K562 (cell line): ENCODE data around the gene RABL6. TPM values are rescaled to one million over a fixed set of nuclear protein-coding genes. Genes with fewer than 3 reads are reported as not detected.

Source experiments
- CAMTA2 ChIP-seq: fragments of 250-450 bp; sonication (Bioruptor Pico); conservative IDR thresholded peaks from 2 replicates; pipeline ENCODE4 v1.5.1; 2022
- CTBP1 ChIP-seq: fragments of 450-650 bp; IDR thresholded peaks from 2 replicates; pipeline ENCODE4 v1.6.1; 2016; ENCODE audit warnings: borderline replicate concordance
- EGR1 ChIP-seq: fragments of 450-650 bp; conservative IDR thresholded peaks from 2 replicates; pipeline ENCODE4 v1.6.1; 2017; ENCODE audit warnings: mild to moderate bottlenecking
- KAT7 ChIP-seq: sonication (generic); formaldehyde crosslinking; IDR thresholded peaks from 2 replicates; pipeline ENCODE4 v1.8.0; 2022; ENCODE audit warnings: missing genetic modification reagents, mild to moderate bottlenecking, borderline replicate concordance
- KLF13 ChIP-seq: fragments of 450-650 bp; IDR thresholded peaks from 2 replicates; pipeline ENCODE4 v1.6.1; 2016; ENCODE audit warnings: missing genetic modification characterization, low read depth, mild to moderate bottlenecking, missing compliant biosample characterization, moderate library complexity, borderline replicate concordance
- MAFF ChIP-seq: IDR thresholded peaks from 2 replicates; pipeline ENCODE4 v1.6.1; 2012; ENCODE audit warnings: low read length, improper control_type of control experiment
- PRMT5 ChIP-seq: sonication (generic); formaldehyde crosslinking; IDR thresholded peaks from 2 replicates; pipeline ENCODE4 v1.5.0; 2020; ENCODE audit warnings: missing genetic modification reagents
- ZNF12 ChIP-seq: sonication (generic); formaldehyde crosslinking; IDR thresholded peaks from 2 replicates; pipeline ENCODE4 v1.4.0; 2020; ENCODE audit warnings: mild to moderate bottlenecking, missing genetic modification reagents
- polyA plus RNA-seq, 8 experiments: library from polyadenylated mRNA; depleted of rRNA in 4 of 8; stranded (reverse) in 5 of 8; unstranded in 3 of 8; fragments of >200 nt; fragmentation: Nextera tagmentation in 2 of 8; fragmentation: Illumina TruSeq in 1 of 8; extraction: Ambion mirVana in 2 of 8; extraction: Trizol in 1 of 8; gene quantifications; 2 replicates each; pipeline versions ENCODE4 v1.2.1 to v1.2.3, GENCODE V29; 2011 to 2014; ENCODE audit warnings: inconsistent platforms in 1 of 8, missing spikeins in 1 of 8
- total RNA-seq, 7 experiments: library from RNA; depleted of rRNA in 6 of 7; stranded (reverse); fragments of >200 nt in 6 of 7; fragmentation: Illumina TruSeq in 2 of 7; extraction: Trizol in 2 of 7; gene quantifications; 2 replicates each; pipeline versions ENCODE4 v1.2.1 to v1.2.3, GENCODE V29; 2011 to 2021; ENCODE audit warnings: low replicate concordance in 1 of 7
- TF ChIP-seq, protein P1 (sequence below): fragments of 200-600 bp; sonication (generic); IDR thresholded peaks from one replicate; pipeline ENCODE4 v1.6.1; 2012; ENCODE audit warnings: mild to moderate bottlenecking, low read depth, low read length, inconsistent platforms
- TF ChIP-seq, protein P2 (sequence below), 2 experiments: fragments of 200-800 bp in 1 of 2; sonication (Bioruptor generic) in 1 of 2; sonication (generic) in 1 of 2; formaldehyde crosslinking in 1 of 2; IDR thresholded peaks in 1 of 2; conservative IDR thresholded peaks in 1 of 2; 2 replicates each; pipeline versions ENCODE4 v1.5.0 to v1.6.1; 2016 to 2020; ENCODE audit warnings: missing compliant biosample characterization in 1 of 2, missing genetic modification characterization in 1 of 2, missing genetic modification reagents in 1 of 2
- TF ChIP-seq, protein P3 (sequence below): sonication (generic); formaldehyde crosslinking; IDR thresholded peaks from 2 replicates; pipeline ENCODE4 v1.4.0; 2020; ENCODE audit warnings: mild to moderate bottlenecking, missing genetic modification reagents

Gene RABL6
- total and polyA plus RNA-seq, 9 of the 15 experiments (the other 6 are each of a cell fraction or from before 2014, with no cell fraction given) = 5.6 to 181 (median 84.5) TPM

DNA sequence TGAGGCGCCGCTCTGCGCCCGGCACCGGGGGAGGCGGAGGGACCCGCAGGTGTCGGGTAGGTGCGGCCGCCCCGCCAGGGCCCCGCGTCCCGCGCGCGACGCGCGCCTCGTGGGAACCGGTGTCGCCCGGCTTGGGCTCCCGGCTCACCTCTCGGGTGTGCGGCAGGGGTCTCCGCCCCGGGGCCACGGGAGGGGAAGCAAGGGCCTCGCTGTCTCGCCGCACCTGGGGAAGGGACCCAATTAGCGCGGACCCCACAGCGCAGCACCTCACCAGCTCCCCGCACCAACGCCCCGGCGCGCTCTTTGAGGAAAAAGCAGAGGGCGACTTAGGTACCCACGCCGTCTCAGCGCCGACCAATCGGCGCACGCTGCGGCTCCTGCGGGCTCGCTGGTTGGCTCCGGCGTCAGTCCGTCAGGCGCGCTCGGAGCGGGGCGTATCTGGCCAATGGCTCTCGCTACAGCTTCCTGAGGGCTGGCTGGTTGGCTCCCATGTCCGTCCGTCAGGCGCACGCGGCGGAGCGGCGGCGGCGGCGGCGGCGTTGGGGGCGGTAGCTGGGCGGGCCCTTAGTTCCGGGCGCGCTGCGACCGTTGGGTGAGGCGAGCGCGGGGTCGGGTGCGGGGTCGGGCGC, 78.3 kb downstream of the RABL6 start, which contains the start of gene TRAF2 (continued):
- TF ChIP-seq, protein P1, sequence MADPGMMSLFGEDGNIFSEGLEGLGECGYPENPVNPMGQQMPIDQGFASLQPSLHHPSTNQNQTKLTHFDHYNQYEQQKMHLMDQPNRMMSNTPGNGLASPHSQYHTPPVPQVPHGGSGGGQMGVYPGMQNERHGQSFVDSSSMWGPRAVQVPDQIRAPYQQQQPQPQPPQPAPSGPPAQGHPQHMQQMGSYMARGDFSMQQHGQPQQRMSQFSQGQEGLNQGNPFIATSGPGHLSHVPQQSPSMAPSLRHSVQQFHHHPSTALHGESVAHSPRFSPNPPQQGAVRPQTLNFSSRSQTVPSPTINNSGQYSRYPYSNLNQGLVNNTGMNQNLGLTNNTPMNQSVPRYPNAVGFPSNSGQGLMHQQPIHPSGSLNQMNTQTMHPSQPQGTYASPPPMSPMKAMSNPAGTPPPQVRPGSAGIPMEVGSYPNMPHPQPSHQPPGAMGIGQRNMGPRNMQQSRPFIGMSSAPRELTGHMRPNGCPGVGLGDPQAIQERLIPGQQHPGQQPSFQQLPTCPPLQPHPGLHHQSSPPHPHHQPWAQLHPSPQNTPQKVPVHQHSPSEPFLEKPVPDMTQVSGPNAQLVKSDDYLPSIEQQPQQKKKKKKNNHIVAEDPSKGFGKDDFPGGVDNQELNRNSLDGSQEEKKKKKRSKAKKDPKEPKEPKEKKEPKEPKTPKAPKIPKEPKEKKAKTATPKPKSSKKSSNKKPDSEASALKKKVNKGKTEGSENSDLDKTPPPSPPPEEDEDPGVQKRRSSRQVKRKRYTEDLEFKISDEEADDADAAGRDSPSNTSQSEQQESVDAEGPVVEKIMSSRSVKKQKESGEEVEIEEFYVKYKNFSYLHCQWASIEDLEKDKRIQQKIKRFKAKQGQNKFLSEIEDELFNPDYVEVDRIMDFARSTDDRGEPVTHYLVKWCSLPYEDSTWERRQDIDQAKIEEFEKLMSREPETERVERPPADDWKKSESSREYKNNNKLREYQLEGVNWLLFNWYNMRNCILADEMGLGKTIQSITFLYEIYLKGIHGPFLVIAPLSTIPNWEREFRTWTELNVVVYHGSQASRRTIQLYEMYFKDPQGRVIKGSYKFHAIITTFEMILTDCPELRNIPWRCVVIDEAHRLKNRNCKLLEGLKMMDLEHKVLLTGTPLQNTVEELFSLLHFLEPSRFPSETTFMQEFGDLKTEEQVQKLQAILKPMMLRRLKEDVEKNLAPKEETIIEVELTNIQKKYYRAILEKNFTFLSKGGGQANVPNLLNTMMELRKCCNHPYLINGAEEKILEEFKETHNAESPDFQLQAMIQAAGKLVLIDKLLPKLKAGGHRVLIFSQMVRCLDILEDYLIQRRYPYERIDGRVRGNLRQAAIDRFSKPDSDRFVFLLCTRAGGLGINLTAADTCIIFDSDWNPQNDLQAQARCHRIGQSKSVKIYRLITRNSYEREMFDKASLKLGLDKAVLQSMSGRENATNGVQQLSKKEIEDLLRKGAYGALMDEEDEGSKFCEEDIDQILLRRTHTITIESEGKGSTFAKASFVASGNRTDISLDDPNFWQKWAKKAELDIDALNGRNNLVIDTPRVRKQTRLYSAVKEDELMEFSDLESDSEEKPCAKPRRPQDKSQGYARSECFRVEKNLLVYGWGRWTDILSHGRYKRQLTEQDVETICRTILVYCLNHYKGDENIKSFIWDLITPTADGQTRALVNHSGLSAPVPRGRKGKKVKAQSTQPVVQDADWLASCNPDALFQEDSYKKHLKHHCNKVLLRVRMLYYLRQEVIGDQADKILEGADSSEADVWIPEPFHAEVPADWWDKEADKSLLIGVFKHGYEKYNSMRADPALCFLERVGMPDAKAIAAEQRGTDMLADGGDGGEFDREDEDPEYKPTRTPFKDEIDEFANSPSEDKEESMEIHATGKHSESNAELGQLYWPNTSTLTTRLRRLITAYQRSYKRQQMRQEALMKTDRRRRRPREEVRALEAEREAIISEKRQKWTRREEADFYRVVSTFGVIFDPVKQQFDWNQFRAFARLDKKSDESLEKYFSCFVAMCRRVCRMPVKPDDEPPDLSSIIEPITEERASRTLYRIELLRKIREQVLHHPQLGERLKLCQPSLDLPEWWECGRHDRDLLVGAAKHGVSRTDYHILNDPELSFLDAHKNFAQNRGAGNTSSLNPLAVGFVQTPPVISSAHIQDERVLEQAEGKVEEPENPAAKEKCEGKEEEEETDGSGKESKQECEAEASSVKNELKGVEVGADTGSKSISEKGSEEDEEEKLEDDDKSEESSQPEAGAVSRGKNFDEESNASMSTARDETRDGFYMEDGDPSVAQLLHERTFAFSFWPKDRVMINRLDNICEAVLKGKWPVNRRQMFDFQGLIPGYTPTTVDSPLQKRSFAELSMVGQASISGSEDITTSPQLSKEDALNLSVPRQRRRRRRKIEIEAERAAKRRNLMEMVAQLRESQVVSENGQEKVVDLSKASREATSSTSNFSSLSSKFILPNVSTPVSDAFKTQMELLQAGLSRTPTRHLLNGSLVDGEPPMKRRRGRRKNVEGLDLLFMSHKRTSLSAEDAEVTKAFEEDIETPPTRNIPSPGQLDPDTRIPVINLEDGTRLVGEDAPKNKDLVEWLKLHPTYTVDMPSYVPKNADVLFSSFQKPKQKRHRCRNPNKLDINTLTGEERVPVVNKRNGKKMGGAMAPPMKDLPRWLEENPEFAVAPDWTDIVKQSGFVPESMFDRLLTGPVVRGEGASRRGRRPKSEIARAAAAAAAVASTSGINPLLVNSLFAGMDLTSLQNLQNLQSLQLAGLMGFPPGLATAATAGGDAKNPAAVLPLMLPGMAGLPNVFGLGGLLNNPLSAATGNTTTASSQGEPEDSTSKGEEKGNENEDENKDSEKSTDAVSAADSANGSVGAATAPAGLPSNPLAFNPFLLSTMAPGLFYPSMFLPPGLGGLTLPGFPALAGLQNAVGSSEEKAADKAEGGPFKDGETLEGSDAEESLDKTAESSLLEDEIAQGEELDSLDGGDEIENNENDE = no peak
- TF ChIP-seq, protein P2, sequence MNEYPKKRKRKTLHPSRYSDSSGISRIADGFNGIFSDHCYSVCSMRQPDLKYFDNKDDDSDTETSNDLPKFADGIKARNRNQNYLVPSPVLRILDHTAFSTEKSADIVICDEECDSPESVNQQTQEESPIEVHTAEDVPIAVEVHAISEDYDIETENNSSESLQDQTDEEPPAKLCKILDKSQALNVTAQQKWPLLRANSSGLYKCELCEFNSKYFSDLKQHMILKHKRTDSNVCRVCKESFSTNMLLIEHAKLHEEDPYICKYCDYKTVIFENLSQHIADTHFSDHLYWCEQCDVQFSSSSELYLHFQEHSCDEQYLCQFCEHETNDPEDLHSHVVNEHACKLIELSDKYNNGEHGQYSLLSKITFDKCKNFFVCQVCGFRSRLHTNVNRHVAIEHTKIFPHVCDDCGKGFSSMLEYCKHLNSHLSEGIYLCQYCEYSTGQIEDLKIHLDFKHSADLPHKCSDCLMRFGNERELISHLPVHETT (CRISPR knock-in tag; conservative IDR thresholded peaks at IDR 0.05 in 1 of 2, IDR thresholded peaks at IDR 0.05 in 1 of 2) = peak in 1 of 2 experiments; percentile 70; a peak in 2 of 4 replicates
- TF ChIP-seq, protein P3, sequence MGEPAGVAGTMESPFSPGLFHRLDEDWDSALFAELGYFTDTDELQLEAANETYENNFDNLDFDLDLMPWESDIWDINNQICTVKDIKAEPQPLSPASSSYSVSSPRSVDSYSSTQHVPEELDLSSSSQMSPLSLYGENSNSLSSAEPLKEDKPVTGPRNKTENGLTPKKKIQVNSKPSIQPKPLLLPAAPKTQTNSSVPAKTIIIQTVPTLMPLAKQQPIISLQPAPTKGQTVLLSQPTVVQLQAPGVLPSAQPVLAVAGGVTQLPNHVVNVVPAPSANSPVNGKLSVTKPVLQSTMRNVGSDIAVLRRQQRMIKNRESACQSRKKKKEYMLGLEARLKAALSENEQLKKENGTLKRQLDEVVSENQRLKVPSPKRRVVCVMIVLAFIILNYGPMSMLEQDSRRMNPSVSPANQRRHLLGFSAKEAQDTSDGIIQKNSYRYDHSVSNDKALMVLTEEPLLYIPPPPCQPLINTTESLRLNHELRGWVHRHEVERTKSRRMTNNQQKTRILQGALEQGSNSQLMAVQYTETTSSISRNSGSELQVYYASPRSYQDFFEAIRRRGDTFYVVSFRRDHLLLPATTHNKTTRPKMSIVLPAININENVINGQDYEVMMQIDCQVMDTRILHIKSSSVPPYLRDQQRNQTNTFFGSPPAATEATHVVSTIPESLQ (CRISPR knock-in tag) = no peak
- no peak for TF ChIP-seq CAMTA2 (CRISPR knock-in tag)
- TF ChIP-seq KAT7 = no peak
- peak; percentile 99 for TF ChIP-seq CTBP1
- no peak for TF ChIP-seq KLF13 (tag)
- no peak for TF ChIP-seq MAFF
- no peak for TF ChIP-seq PRMT5 (CRISPR knock-in tag)
- no peak for TF ChIP-seq ZNF12
- peak; percentile 54 for TF ChIP-seq EGR1
